Keratinocyte (primary cell): ENCODE results near the gene SCAPER. TPM values are rescaled to one million over a fixed set of nuclear protein-coding genes. Genes with fewer than 3 reads are reported as not detected.

ENCODE experiments used
- DNase-seq: peaks from one replicate; pipeline ENCODE4 v3.0.0-alpha.2; 2011; ENCODE audit warnings: low read depth, missing footprints, low spot score
- FAIRE-seq: peaks from 2 replicates; lab custom pipeline; 2011; peaks lifted over from hg19 to GRCh38; lab: Jason Lieb, UNC
- H2AFZ ChIP-seq: 2 replicates; pipeline ENCODE4 v1.6.0; 2012; ENCODE audit warnings: low read length, control low read depth, inconsistent platforms; ENCODE audit not compliant: control insufficient read depth
- H3K27ac ChIP-seq: 2 replicates; pipeline ENCODE4 v1.5.1; 2011; ENCODE audit warnings: low read length; ENCODE audit not compliant: control insufficient read depth, insufficient read depth
- H3K27me3 ChIP-seq: 3 replicates; pipeline ENCODE4 v1.6.0; 2011; ENCODE audit warnings: low read length; ENCODE audit not compliant: control insufficient read depth, insufficient read depth; ENCODE audit errors: extremely low read depth
- H3K36me3 ChIP-seq, 2 experiments: 2 replicates in 1 of 2; 3 replicates in 1 of 2; pipeline ENCODE4 v1.5.1; 2011; ENCODE audit warnings: low read length in 2 of 2, mild to moderate bottlenecking in 1 of 2; ENCODE audit not compliant: control insufficient read depth in 2 of 2, insufficient read depth in 2 of 2; ENCODE audit errors: extremely low read depth in 1 of 2
- H3K4me1 ChIP-seq: 3 replicates; pipeline ENCODE4 v1.5.1; 2011; ENCODE audit warnings: low read length; ENCODE audit not compliant: control insufficient read depth, insufficient read depth; ENCODE audit errors: extremely low read depth
- H3K4me2 ChIP-seq: 3 replicates; pipeline ENCODE4 v1.6.0; 2011; ENCODE audit warnings: low read depth, low read length; ENCODE audit not compliant: control insufficient read depth, insufficient read depth; ENCODE audit errors: extremely low read depth
- H3K4me3 ChIP-seq, 3 experiments: fragments of 200-600 bp in 1 of 3; sonication (generic) in 1 of 3; 2 replicates in 2 of 3; 3 replicates in 1 of 3; pipeline ENCODE4 v1.5.1; 2011 to 2016; ENCODE audit warnings: low read length in 3 of 3, mild to moderate bottlenecking in 3 of 3, control low read depth in 2 of 3, inconsistent platforms in 1 of 3, low read depth in 1 of 3, mixed read lengths in 1 of 3, mixed run types in 1 of 3, moderate library complexity in 1 of 3; ENCODE audit not compliant: control insufficient read depth in 2 of 3, insufficient read depth in 2 of 3; ENCODE audit errors: extremely low read depth in 1 of 3
- H3K79me2 ChIP-seq: 2 replicates; pipeline ENCODE4 v1.6.0; 2012; ENCODE audit warnings: low read length; ENCODE audit not compliant: control insufficient read depth, insufficient read depth
- H3K9ac ChIP-seq: 3 replicates; pipeline ENCODE4 v1.6.0; 2011; ENCODE audit warnings: low read length; ENCODE audit not compliant: control insufficient read depth, insufficient read depth; ENCODE audit errors: extremely low read depth
- H3K9me1 ChIP-seq: 3 replicates; pipeline ENCODE4 v1.6.0; 2011; ENCODE audit warnings: low read length; ENCODE audit not compliant: control insufficient read depth, insufficient read depth; ENCODE audit errors: extremely low read depth
- H3K9me3 ChIP-seq: 2 replicates; pipeline ENCODE4 v1.5.1; 2012; ENCODE audit warnings: low read depth, low read length; ENCODE audit not compliant: control insufficient read depth
- H4K20me1 ChIP-seq: 3 replicates; pipeline ENCODE4 v1.6.0; 2011; ENCODE audit warnings: low read length; ENCODE audit not compliant: control insufficient read depth, insufficient read depth; ENCODE audit errors: extremely low read depth
- EZH2 ChIP-seq: IDR thresholded peaks from one replicate; pipeline ENCODE4 v1.6.1; 2012; ENCODE audit warnings: inconsistent platforms, mild to moderate bottlenecking, low read length, moderate library complexity
- dilution Hi-C: fragments of 300-500 bp; cut with MboI; formaldehyde crosslinking; loops from one replicate; pipeline ENCODE4 v1.7.0; 2020; ENCODE audit warnings: low sequenced_read_pairs; ENCODE audit not compliant: extremely low pct_ligation_motif_present
- polyA plus RNA-seq, 5 experiments: library from polyadenylated mRNA; depleted of rRNA in 3 of 5; stranded (reverse) in 3 of 5; stranded (forward) in 1 of 5; unstranded in 1 of 5; fragments of >200 nt; gene quantifications; 1 replicate in 1 of 5; 2 replicates in 3 of 5; 3 replicates in 1 of 5; pipeline versions ENCODE4 v1.2.1 to v1.2.3, GENCODE V29; 2011 to 2012; ENCODE audit warnings: missing spikeins in 2 of 5, low read depth in 1 of 5, low replicate concordance in 1 of 5
- TF ChIP-seq, protein P1 (sequence below), 3 experiments: IDR thresholded peaks in 1 of 3; conservative IDR thresholded peaks in 1 of 3; optimal IDR thresholded peaks in 1 of 3; 2 replicates in 2 of 3; 3 replicates in 1 of 3; pipeline versions ENCODE3 to v1.5.1; 2011; ENCODE audit warnings: low read length in 3 of 3, mild to moderate bottlenecking in 3 of 3, moderate library complexity in 2 of 3, control low read depth in 1 of 3, inconsistent platforms in 1 of 3; ENCODE audit not compliant: insufficient read depth in 2 of 3; ENCODE audit errors: extremely low read depth in 1 of 3

SCAPER gene
- polyA plus RNA-seq, 1 donor (not counting 4 experiments of a cell fraction or from before 2014, with no cell fraction given), result 5.2 TPM

- H3K27me3 ChIP-seq, result no peaks in the 10 kb centered on the region
Observed at GRCh38 chr15:76321171-76321570, 584.0 kb downstream of the SCAPER start.

GRCh38 chr15:76320012-76320411 lies 585.1 kb downstream of the SCAPER start:
- Histone ChIP-seq H3K9me1 (no peaks in the 10 kb centered on the region), H3K9ac (no peak overlapping the region), H3K36me3 (no peaks in the 10 kb centered on the region), H3K27ac (no peak overlapping the region), H4K20me1 (no peaks in the 10 kb centered on the region), H3K4me1 (peaks cover 3% of the 10 kb centered on the region), H3K9me3 (no peaks in the 10 kb centered on the region), H3K79me2 (no peaks in the 10 kb centered on the region), H2AFZ (no peak overlapping the region), H3K4me2 (no peak overlapping the region), H3K27me3 (no peaks in the 10 kb centered on the region), H3K4me3 (no peak overlapping the region)
- DNase-seq (no peak), FAIRE-seq (no peak)
- no peak for TF ChIP-seq EZH2
- TF ChIP-seq, protein P1, sequence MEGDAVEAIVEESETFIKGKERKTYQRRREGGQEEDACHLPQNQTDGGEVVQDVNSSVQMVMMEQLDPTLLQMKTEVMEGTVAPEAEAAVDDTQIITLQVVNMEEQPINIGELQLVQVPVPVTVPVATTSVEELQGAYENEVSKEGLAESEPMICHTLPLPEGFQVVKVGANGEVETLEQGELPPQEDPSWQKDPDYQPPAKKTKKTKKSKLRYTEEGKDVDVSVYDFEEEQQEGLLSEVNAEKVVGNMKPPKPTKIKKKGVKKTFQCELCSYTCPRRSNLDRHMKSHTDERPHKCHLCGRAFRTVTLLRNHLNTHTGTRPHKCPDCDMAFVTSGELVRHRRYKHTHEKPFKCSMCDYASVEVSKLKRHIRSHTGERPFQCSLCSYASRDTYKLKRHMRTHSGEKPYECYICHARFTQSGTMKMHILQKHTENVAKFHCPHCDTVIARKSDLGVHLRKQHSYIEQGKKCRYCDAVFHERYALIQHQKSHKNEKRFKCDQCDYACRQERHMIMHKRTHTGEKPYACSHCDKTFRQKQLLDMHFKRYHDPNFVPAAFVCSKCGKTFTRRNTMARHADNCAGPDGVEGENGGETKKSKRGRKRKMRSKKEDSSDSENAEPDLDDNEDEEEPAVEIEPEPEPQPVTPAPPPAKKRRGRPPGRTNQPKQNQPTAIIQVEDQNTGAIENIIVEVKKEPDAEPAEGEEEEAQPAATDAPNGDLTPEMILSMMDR (optimal IDR thresholded peaks at IDR 0.05 in 1 of 3, IDR thresholded peaks at IDR 0.05 in 1 of 3, conservative IDR thresholded peaks at IDR 0.05 in 1 of 3; ENCODE audit: extremely low read depth in 1 of 3, insufficient read depth in 2 of 3, low read length in 3 of 3), result no peak
- dilution Hi-C loops, result no loop called here

More at GRCh38 chr15:76321171-76321570, 584.0 kb downstream of the SCAPER start:
- no peak overlapping the region for H3K4me3 ChIP-seq
- H3K27ac ChIP-seq, result no peak overlapping the region
- no peak for FAIRE-seq
- no peak overlapping the region for H2AFZ ChIP-seq
- H3K9ac ChIP-seq, result no peak overlapping the region
- H3K4me2 ChIP-seq, result no peak overlapping the region
- DNase-seq, result no peak
- dilution Hi-C loops, result no loop called here
- no peaks in the 10 kb centered on the region for H3K9me3 ChIP-seq
- peaks cover 3% of the 10 kb centered on the region for H3K4me1 ChIP-seq
- no peaks in the 10 kb centered on the region for H3K9me1 ChIP-seq
- H3K36me3 ChIP-seq, result no peaks in the 10 kb centered on the region
- TF ChIP-seq, protein P1 (optimal IDR thresholded peaks at IDR 0.05 in 1 of 3, IDR thresholded peaks at IDR 0.05 in 1 of 3, conservative IDR thresholded peaks at IDR 0.05 in 1 of 3; ENCODE audit: extremely low read depth in 1 of 3, insufficient read depth in 2 of 3, low read length in 3 of 3), result no peak
- TF ChIP-seq EZH2, result no peak
- no peaks in the 10 kb centered on the region for H3K79me2 ChIP-seq
- no peaks in the 10 kb centered on the region for H4K20me1 ChIP-seq
